OCI-M2 (cell line): Measurements from ENCODE around the gene RAB11FIP4.

Experiments
- DNase-seq: peaks from one replicate; lab custom pipeline; 2025; ENCODE audit not compliant: unreplicated experiment; lab: John Stamatoyannopoulos, UW

The RAB11FIP4 gene

GRCh38 chr17:31496601-31497000, 105.1 kb downstream of the RAB11FIP4 start:
- no peak for DNase-seq

GRCh38 chr17:31497431-31497830, 106.0 kb downstream of the RAB11FIP4 start:
- DNase-seq: no peak

GRCh38 chr17:31497994-31498826, 106.7 kb downstream of the RAB11FIP4 start:
- DNase-seq: no peak

GRCh38 chr17:31499771-31500554, 108.5 kb downstream of the RAB11FIP4 start:
- DNase-seq: no peak

DNA sequence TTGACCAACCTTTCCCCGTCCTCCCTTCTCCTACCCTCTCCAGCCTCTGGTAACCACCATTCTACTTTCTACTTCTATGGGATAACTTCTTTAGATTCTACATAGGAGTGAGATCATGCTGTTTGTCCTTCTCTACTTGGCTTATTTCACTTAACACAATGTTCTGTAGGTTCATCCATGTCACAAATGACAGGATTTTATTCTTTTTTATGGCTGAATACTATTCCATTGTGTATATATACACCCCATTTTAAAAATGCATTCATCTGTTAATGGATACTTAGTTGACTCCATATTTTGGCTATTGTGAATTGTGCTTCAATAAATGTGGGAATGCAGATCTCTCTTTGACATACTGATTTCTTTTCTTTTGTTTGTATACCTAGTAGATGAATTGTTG, 115.0 kb downstream of the RAB11FIP4 start:
- DNase-seq: no peak

- DNase-seq: no peak
Observed at GRCh38 chr17:31508288-31509094, 117.0 kb downstream of the RAB11FIP4 start.

DNA sequence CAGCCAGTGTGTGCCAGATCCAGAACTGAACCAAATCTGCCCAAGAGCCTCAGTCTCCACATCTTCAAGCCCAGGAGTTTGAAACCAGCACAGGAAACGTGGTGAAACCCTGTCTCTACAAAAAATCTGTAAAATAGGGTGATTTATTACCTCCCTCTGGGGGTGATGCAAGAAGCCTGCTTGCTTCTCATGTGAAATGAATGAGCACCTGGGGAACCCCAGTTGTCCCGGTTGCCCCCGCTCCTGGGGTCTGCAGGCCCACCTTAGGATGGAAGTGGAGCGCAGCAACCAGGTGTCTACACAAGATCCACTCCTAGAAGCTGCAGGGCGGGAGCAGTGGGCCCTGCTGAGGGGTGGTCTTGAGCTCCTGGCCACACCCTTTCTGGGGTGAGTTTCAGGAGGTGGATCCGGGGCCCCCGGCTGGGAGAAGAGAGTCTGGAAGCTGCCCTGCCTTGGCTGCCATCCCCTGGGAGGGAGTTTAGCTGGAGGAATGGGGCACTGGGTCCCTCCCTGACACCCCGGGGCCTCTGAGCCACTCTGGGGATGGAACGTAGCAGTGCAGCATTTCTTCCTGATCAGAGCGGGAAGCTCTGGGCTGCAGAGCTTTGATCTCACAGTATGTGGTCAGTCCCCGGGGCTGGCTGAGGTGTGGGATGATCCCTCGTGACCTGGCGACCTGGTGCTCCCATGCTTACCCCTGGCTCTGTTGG, 117.8 kb downstream of the RAB11FIP4 start:
- DNase-seq: no peak

GRCh38 chr17:31509805-31510177, 118.3 kb downstream of the RAB11FIP4 start:
- DNase-seq: no peak

DNA sequence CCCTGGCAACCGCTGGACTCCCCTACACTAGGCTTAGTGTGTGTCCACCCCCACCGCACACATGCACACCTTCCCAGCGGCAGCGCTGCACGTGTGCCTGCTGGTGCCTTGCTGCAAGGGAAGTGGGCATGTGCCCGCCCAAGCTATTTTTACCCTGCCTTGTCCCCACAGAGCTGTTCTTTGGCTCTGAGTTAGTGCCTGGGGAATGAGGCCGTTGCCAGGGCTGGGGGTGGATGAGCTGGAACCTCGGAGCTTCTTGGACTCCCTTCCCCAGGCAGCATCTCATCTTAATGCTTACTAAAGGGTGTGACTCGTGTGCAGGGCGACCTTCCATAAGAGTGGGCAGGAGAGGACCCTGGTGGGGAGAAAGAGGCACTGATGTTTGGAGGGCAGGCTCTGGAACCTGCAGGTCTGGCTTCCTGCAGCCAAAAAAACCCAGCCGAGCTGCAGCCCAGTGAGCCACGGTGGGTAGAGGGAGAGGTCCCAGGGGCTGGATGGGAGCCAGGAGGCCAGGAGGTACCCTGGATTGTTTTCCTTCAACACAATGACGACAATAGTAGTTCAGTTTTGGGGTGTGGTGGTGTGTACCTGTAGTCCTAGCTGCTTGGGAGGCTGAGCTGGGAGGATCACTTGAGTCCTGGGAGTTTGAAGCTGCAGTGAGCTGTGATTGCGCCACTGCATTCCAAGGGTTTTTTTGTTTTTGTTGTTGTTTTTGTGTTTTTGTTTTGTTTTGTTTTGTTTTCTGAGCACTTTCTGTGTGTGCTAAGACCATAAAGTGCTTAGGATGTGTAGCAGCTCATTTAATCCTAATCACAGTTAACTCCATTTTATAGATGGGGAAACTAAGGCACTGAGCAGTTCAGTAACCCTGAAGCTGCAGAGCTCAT, 119.1 kb downstream of the RAB11FIP4 start:
- no peak for DNase-seq

DNA sequence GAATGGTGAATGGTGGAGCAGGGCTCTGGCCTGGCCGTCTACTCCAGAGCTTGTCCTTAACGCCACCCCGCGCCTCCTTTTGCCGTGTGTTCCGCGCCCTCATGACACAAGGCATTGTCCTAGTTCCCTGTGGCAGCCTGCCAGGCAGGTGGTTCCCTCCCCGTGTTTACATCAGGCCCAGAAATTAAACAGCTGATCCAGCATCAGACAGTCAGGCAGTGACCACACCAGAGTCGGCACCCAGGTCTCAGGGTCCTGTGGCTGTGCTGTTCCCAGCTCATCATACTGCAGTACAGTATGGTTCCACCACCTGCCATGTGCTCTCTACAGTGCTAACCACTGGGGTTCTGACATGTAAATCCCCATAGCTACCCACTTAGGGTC, 119.7 kb downstream of the RAB11FIP4 start:
- DNase-seq: no peak

DNA sequence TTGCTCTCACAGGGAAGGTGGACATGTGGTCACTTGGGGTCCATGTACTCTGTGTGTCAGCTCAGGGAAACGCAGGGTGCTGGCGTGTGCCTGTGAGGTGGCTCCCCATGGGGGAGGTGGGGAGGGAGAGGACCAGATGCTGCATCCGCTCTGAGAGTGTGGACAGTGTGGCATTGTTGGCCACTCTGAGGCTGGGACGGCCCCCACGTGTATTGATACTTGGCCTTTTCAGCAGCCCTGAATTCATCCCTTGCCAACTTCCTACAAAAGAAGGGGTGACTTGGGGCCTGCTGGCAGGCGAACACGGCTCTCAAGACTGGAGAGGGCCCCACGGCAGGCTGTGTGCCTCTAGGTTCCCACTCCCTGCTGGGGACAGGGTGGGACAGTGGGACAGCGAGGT, 120.1 kb downstream of the RAB11FIP4 start:
- no peak for DNase-seq

GRCh38 chr17:31512104-31512740, 120.7 kb downstream of the RAB11FIP4 start:
- no peak for DNase-seq

GRCh38 chr17:31512796-31513195, 121.3 kb downstream of the RAB11FIP4 start:
- DNase-seq: no peak

- DNase-seq: no peak
Observed at GRCh38 chr17:31513731-31514427, 122.4 kb downstream of the RAB11FIP4 start.

- no peak for DNase-seq
Observed at GRCh38 chr17:31515267-31515666, 123.8 kb downstream of the RAB11FIP4 start.

DNA sequence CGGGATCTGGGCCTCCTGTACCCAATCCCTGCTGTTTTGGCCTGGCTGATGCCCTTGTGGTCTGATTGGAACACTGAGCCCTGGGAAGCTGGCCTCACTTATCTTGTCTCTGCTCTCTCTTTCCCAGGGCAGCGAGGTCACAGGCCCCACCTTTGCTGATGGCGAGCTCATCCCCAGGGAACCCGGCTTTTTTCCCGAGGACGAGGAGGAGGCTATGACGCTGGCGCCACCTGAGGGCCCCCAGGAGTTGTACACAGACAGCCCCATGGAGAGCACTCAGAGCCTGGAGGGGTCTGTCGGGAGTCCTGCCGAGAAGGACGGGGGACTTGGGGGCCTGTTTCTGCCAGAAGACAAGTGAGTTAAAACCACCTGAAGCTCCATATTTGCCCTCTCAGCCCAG, 126.0 kb downstream of the RAB11FIP4 start:
- no peak for DNase-seq

DNA sequence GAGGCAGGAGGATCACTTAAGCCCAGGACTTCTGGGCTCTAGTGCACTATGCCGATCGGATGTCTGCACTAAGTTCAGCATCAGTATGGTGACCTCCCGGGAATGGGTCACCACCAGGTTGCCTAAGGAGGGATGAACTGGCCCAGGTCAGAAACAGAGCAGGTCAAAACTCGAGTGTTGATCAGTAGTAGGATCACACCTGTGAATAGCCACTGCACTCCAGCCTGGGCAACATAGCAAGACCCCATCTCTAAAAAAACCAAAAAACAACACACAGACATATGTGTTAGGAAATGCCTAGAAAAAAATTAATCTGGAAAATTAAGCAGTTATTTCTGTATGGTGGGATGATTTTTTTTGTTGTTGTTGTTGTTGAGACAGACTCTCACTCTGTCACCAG, 127.0 kb downstream of the RAB11FIP4 start:
- DNase-seq: no peak

DNA sequence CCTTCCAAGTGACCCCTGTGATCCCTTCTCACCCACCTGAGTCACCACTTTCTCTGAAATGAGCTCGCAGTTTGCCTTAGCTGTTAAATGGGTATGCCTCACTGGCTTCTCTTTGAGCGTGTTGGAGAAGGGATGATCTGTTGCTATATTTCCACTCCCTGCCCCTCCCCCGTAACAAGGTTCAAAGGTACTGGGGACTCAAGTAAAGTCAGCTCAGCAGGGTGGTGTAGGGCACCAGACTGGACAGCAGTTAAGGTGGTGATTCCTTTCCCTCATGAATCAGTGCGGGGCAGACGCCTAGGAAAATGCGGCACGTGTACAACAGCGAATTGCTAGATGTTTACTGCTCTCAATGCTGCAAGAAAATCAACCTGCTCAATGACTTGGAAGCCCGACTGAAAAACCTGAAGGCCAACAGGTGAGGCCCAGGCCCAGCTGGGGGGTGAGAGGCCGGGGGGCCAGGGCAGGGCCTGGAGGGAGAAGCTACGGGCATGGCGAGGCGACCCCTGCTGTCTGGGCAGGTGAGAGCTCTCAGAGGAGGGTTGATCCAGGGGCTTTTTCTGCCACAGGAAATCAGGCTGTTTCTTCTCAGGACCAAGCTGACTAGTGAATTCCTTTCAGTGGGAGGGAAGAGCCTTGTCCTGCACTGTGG, 130.3 kb downstream of the RAB11FIP4 start:
- DNase-seq: no peak
